H1 (cell line): ENCODE data around the gene MRPS2. TPM values are rescaled to one million over a fixed set of nuclear protein-coding genes. Genes with fewer than 3 reads are reported as not detected.

Experiments used
- CTCF ChIA-PET: fragments of 300-600 bp; sonication (Branson Sonifier 250); formaldehyde crosslinking; loops from one replicate; lab custom pipeline; 2021; ENCODE audit not compliant: partially characterized antibody; lab: Charles Lee
- POLR2A ChIA-PET: fragments of 300-600 bp; sonication (Branson Sonifier 250); formaldehyde crosslinking; loops from one replicate; lab custom pipeline; 2021; ENCODE audit warnings: inconsistent platforms; ENCODE audit not compliant: partially characterized antibody; lab: Charles Lee
- DNase-seq, 2 experiments: peaks; one replicate each; pipeline versions ENCODE4 v3.0.0 to v3.0.0-alpha.2; 2010 to 2022; ENCODE audit warnings: low spot score in 2 of 2, low read depth in 1 of 2, mixed read lengths in 1 of 2
- FAIRE-seq: peaks from 2 replicates; lab custom pipeline; 2011; peaks lifted over from hg19 to GRCh38; lab: Jason Lieb, UNC
- H2AFZ ChIP-seq: 2 replicates; pipeline ENCODE4 v1.8.1; 2012; ENCODE audit warnings: low read length, inconsistent platforms
- H2AK5ac ChIP-seq: 2 replicates; pipeline ENCODE4 v1.6.1; 2013; ENCODE audit warnings: low read depth, low read length
- H2BK120ac ChIP-seq: replicated peaks from 2 replicates; pipeline ENCODE3; 2013; ENCODE audit warnings: low read depth, low read length, inconsistent platforms
- H2BK12ac ChIP-seq: 2 replicates; pipeline ENCODE4 v1.6.1; 2013; ENCODE audit warnings: low read depth, low read length
- H2BK15ac ChIP-seq: 2 replicates; pipeline ENCODE4 v1.6.1; 2013; ENCODE audit warnings: low read length
- H2BK20ac ChIP-seq: 2 replicates; pipeline ENCODE4 v1.6.1; 2013; ENCODE audit warnings: low read length
- H2BK5ac ChIP-seq: 2 replicates; pipeline ENCODE4 v1.6.1; 2013; ENCODE audit warnings: low read depth, low read length
- H3K14ac ChIP-seq: 2 replicates; pipeline ENCODE4 v1.6.1; 2013; ENCODE audit warnings: inconsistent platforms; ENCODE audit not compliant: insufficient read length
- H3K18ac ChIP-seq: 2 replicates; pipeline ENCODE4 v1.6.1; 2013; ENCODE audit warnings: low read length; ENCODE audit errors: extremely low read depth
- H3K23ac ChIP-seq: 2 replicates; pipeline ENCODE4 v1.6.1; 2013; ENCODE audit warnings: inconsistent platforms; ENCODE audit not compliant: insufficient read length
- H3K23me2 ChIP-seq: 2 replicates; pipeline ENCODE4 v1.6.1; 2013; ENCODE audit warnings: low read depth, low read length
- H3K27ac ChIP-seq: 2 replicates; pipeline ENCODE4 v1.6.1; 2011; ENCODE audit warnings: low read depth, low read length, inconsistent platforms
- H3K27me3 ChIP-seq, 4 experiments: replicated peaks in 1 of 4; 1 replicate in 1 of 4; 2 replicates in 3 of 4; pipeline versions ENCODE4 v1.6.1 to v1.8.1; 2011 to 2013; ENCODE audit warnings: low read length in 3 of 4, mild to moderate bottlenecking in 3 of 4, inconsistent platforms in 2 of 4, mixed read lengths in 2 of 4, moderate library complexity in 1 of 4; ENCODE audit not compliant: control insufficient read depth in 3 of 4, insufficient read depth in 3 of 4; ENCODE audit errors: extremely low read depth in 1 of 4
- H3K36me3 ChIP-seq, 4 experiments: 2 replicates each; pipeline versions ENCODE4 v1.6.1 to v1.8.1; 2011 to 2013; ENCODE audit warnings: mild to moderate bottlenecking in 4 of 4, low read length in 3 of 4, moderate library complexity in 2 of 4, control low read depth in 1 of 4, inconsistent platforms in 1 of 4; ENCODE audit not compliant: insufficient read depth in 4 of 4, control insufficient read depth in 2 of 4
- H3K4ac ChIP-seq: replicated peaks from 2 replicates; pipeline ENCODE3; 2013; ENCODE audit warnings: low read length, low read depth, mixed read lengths, inconsistent platforms; ENCODE audit not compliant: insufficient read length
- H3K4me1 ChIP-seq, 4 experiments: replicated peaks in 1 of 4; 1 replicate in 1 of 4; 2 replicates in 3 of 4; pipeline versions ENCODE4 v1.6.1 to v1.8.1; 2011 to 2013; ENCODE audit warnings: low read length in 3 of 4, inconsistent platforms in 2 of 4, mixed read lengths in 1 of 4; ENCODE audit not compliant: insufficient read depth in 4 of 4, control insufficient read depth in 3 of 4
- H3K4me2 ChIP-seq, 2 experiments: 2 replicates each; pipeline versions ENCODE4 v1.6.1 to v1.8.1; 2011 to 2013; ENCODE audit warnings: low read depth in 2 of 2, low read length in 2 of 2, control low read depth in 1 of 2, inconsistent platforms in 1 of 2, mild to moderate bottlenecking in 1 of 2; ENCODE audit not compliant: insufficient read depth in 1 of 2
- H3K4me3 ChIP-seq, 4 experiments: fragments of 200-600, 300-600 bp in 1 of 4; sonication (generic), shearing (Covaris generic), sonication (Bioruptor Twin) in 1 of 4; 2 replicates each; pipeline versions ENCODE4 v1.5.1 to v1.8.1; 2011 to 2016; ENCODE audit warnings: low read length in 4 of 4, low read depth in 3 of 4, control low read depth in 2 of 4, inconsistent platforms in 2 of 4, mild to moderate bottlenecking in 2 of 4, mixed read lengths in 1 of 4, moderate library complexity in 1 of 4; ENCODE audit not compliant: insufficient read depth in 2 of 4; ENCODE audit errors: extremely low read depth in 1 of 4
- H3K56ac ChIP-seq: replicated peaks from 2 replicates; pipeline ENCODE3; 2013; ENCODE audit warnings: low read depth, mild to moderate bottlenecking, mixed read lengths, low read length, inconsistent platforms; ENCODE audit not compliant: insufficient read length
- H3K79me1 ChIP-seq: 2 replicates; pipeline ENCODE4 v1.6.1; 2013; ENCODE audit warnings: low read depth, low read length, control low read depth
- H3K79me2 ChIP-seq, 2 experiments: 2 replicates each; pipeline versions ENCODE4 v1.6.1 to v1.8.1; 2012 to 2013; ENCODE audit warnings: low read length in 2 of 2, mild to moderate bottlenecking in 2 of 2, inconsistent platforms in 1 of 2; ENCODE audit not compliant: insufficient read depth in 2 of 2, control insufficient read depth in 1 of 2
- H3K9ac ChIP-seq, 4 experiments: replicated peaks in 1 of 4; 1 replicate in 1 of 4; 2 replicates in 3 of 4; pipeline versions ENCODE4 v1.6.1 to v1.8.1; 2011 to 2013; ENCODE audit warnings: low read depth in 3 of 4, low read length in 3 of 4, control low read depth in 2 of 4, mild to moderate bottlenecking in 2 of 4, moderate library complexity in 2 of 4, inconsistent platforms in 1 of 4; ENCODE audit errors: extremely low read depth in 1 of 4
- H3K9me3 ChIP-seq, 2 experiments: 2 replicates each; pipeline versions ENCODE4 v1.6.1 to v1.8.1; 2012 to 2013; ENCODE audit warnings: mild to moderate bottlenecking in 2 of 2, moderate library complexity in 2 of 2, control low read depth in 1 of 2, inconsistent platforms in 1 of 2, low read depth in 1 of 2, low read length in 1 of 2, mixed read lengths in 1 of 2; ENCODE audit not compliant: insufficient read depth in 2 of 2
- H4K20me1 ChIP-seq, 2 experiments: replicated peaks in 1 of 2; 2 replicates each; pipeline versions ENCODE3 to v1.8.1; 2011 to 2013; ENCODE audit warnings: inconsistent platforms in 2 of 2, low read length in 2 of 2, mild to moderate bottlenecking in 1 of 2; ENCODE audit not compliant: insufficient read depth in 2 of 2, control insufficient read depth in 1 of 2
- H4K5ac ChIP-seq: 2 replicates; pipeline ENCODE4 v1.6.1; 2013; ENCODE audit warnings: low read length, low read depth, mixed read lengths, inconsistent platforms; ENCODE audit not compliant: insufficient read length
- H4K8ac ChIP-seq: 2 replicates; pipeline ENCODE4 v1.8.0; 2013; ENCODE audit warnings: mild to moderate bottlenecking, moderate library complexity, low read length, inconsistent platforms; ENCODE audit not compliant: insufficient read depth; ENCODE audit errors: extremely low read depth
- H4K91ac ChIP-seq: replicated peaks from 2 replicates; pipeline ENCODE3; 2013; ENCODE audit warnings: low read length, mixed read lengths, inconsistent platforms; ENCODE audit not compliant: insufficient read length
- ATF3 ChIP-seq: IDR thresholded peaks from 2 replicates; pipeline ENCODE4 v1.6.1; 2011; ENCODE audit warnings: low read depth, mild to moderate bottlenecking, low read length; ENCODE audit not compliant: insufficient read depth
- CHD1 ChIP-seq: IDR thresholded peaks from 2 replicates; pipeline ENCODE4 v1.6.1; 2012; ENCODE audit warnings: low read depth, low read length, improper control_type of control experiment
- CHD2 ChIP-seq: IDR thresholded peaks from 2 replicates; pipeline ENCODE4 v1.6.1; 2012; ENCODE audit warnings: low read length, improper control_type of control experiment
- GABPA ChIP-seq: IDR thresholded peaks from 2 replicates; pipeline ENCODE4 v1.6.1; 2011; ENCODE audit warnings: mild to moderate bottlenecking, low read length, moderate library complexity, borderline replicate concordance; ENCODE audit not compliant: insufficient read depth
- JUN ChIP-seq: IDR thresholded peaks from 2 replicates; pipeline ENCODE4 v1.6.1; 2011; ENCODE audit warnings: low read depth, mild to moderate bottlenecking, improper control_type of control experiment, low read length
- POLR2A ChIP-seq, 2 experiments: IDR thresholded peaks; 1 replicate in 1 of 2; 2 replicates in 1 of 2; pipeline ENCODE4 v1.6.1; 2011; ENCODE audit warnings: low read depth in 2 of 2, low read length in 2 of 2, mild to moderate bottlenecking in 2 of 2; ENCODE audit errors: control extremely low read depth in 1 of 2
- RAD21 ChIP-seq, 2 experiments: IDR thresholded peaks in 1 of 2; conservative IDR thresholded peaks in 1 of 2; 2 replicates each; pipeline ENCODE4 v1.6.1; 2011; ENCODE audit warnings: low read depth in 2 of 2, low read length in 2 of 2, improper control_type of control experiment in 1 of 2, inconsistent platforms in 1 of 2, mild to moderate bottlenecking in 1 of 2, moderate library complexity in 1 of 2
- SIN3A ChIP-seq, 2 experiments: IDR thresholded peaks in 1 of 2; conservative IDR thresholded peaks in 1 of 2; 2 replicates each; pipeline ENCODE4 v1.6.1; 2011 to 2012; ENCODE audit warnings: low read length in 2 of 2, improper control_type of control experiment in 1 of 2, low read depth in 1 of 2, mild to moderate bottlenecking in 1 of 2
- USF2 ChIP-seq: IDR thresholded peaks from 2 replicates; pipeline ENCODE4 v1.6.1; 2011; ENCODE audit warnings: low read length, improper control_type of control experiment
- YY1 ChIP-seq: IDR thresholded peaks from 2 replicates; pipeline ENCODE4 v1.6.1; 2011; ENCODE audit warnings: low read depth, mild to moderate bottlenecking, low read length
- WGBS, 2 experiments: shearing (Covaris generic) in 1 of 2; methylation state at CpG; one replicate each; pipeline versions ENCODE4 v1.1.6 to v1.1.7; 2013 to 2015; ENCODE audit warnings: low lambda C conversion rate in 2 of 2, mixed read lengths in 2 of 2, inconsistent platforms in 1 of 2, low coverage in 1 of 2, missing lambda C conversion rate in 1 of 2; ENCODE audit not compliant: insufficient replicate concordance in 2 of 2, insufficient coverage in 1 of 2, insufficient read length in 1 of 2; ENCODE audit errors: extremely low coverage in 1 of 2, missing lambda C conversion rate in 1 of 2; 5-methylcytosine and 5-hydroxymethylcytosine counted together
- polyA plus RNA-seq, 7 experiments: library from polyadenylated mRNA; depleted of rRNA in 3 of 7; stranded (reverse) in 5 of 7; unstranded in 2 of 7; fragments of >200 nt in 5 of 7; fragments of 200-250 nt in 2 of 7; gene quantifications; 1 replicate in 5 of 7; 2 replicates in 1 of 7; 4 replicates in 1 of 7; pipeline versions ENCODE4 v1.2.1 to v1.2.3, GENCODE V29; 2011 to 2013; ENCODE audit warnings: missing spikeins in 2 of 7, mixed read lengths in 2 of 7
- total RNA-seq: library from RNA; stranded (reverse); fragmentation: NEBNext Ultra II Directional; extraction: Animal tissue kit (Norgen Biotek cat#: 25700); gene quantifications from 2 replicates; pipeline ENCODE4 v1.2.1, GENCODE V29; 2021

MRPS2 gene
- total and polyA plus RNA-seq, 2 of the 8 experiments (the other 6 are each of a cell fraction or from before 2014, with no cell fraction given): 78.6 to 476 TPM

- CTCF ChIA-PET: interaction anchor here (1.0 to 7.0 kb wide), 8 partner anchors 9 to 132 kb away, joined by 3 to 47 read pairs (median 3); partner anchors contain the start of gene MRPS2
Measured at GRCh38 chr9:135473972-135474543, 26.4 kb upstream of the MRPS2 start.

More at GRCh38 chr9:135473972-135474543, 26.4 kb upstream of the MRPS2 start:
- Histone ChIP-seq H2AK5ac (no peak overlapping the region), H3K4me1 (peaks cover 3 to 14% (median 8%) of the 10 kb centered on the region in 4 experiments), H3K79me2 (no peaks in the 10 kb centered on the region), H3K4me3 (no peak overlapping the region), H2BK120ac (no peak overlapping the region), H3K23me2 (peaks cover 2% of the 10 kb centered on the region; the same call in 1 of the 2 replicates), H3K27me3 (no peaks in the 10 kb centered on the region), H3K27ac (no peak overlapping the region), H3K18ac (no peak overlapping the region), H3K56ac (no peak overlapping the region), H4K5ac (no peak overlapping the region)
- POLR2A ChIA-PET: interaction anchor here (0.9 kb wide), 1 partner anchor 15 kb away, joined by 3 read pairs; no protein-coding TSS in a partner anchor
- TF ChIP-seq RAD21 (IDR thresholded peaks at IDR 0.05 in 1 of 2, conservative IDR thresholded peaks at IDR 0.05 in 1 of 2; ENCODE audit: low read depth in 2 of 2, low read length in 2 of 2): no peak
- no peak for TF ChIP-seq POLR2A (IDR thresholded peaks at IDR 0.05; ENCODE audit: control extremely low read depth in 1 of 2, low read depth in 2 of 2, low read length in 2 of 2)
- TF ChIP-seq CHD2: no peak
- no peak for TF ChIP-seq JUN
- TF ChIP-seq SIN3A (conservative IDR thresholded peaks at IDR 0.05 in 1 of 2, IDR thresholded peaks at IDR 0.05 in 1 of 2; ENCODE audit: low read depth in 1 of 2, low read length in 2 of 2): no peak
- TF ChIP-seq CHD1: no peak
- no peak for TF ChIP-seq GABPA
- TF ChIP-seq YY1: no peak
- no peak for TF ChIP-seq ATF3
- no peak for TF ChIP-seq USF2
- TF ChIP-seq, all 59 proteins: peak for 0
- FAIRE-seq (no peak), DNase-seq (no peak)
- no peak overlapping the region for H3K4ac ChIP-seq
- no peaks in the 10 kb centered on the region for H3K9me3 ChIP-seq
- H4K91ac ChIP-seq: no peak overlapping the region
- WGBS, 2 experiments: 88% methylated on average over 11 of the region's 12 CpGs; no CpG with 5 or more reads in 1 of the 2 experiments
- H2BK20ac ChIP-seq: no peak overlapping the region
- no peaks in the 10 kb centered on the region; the same call in 1 of the 2 replicates for H3K79me1 ChIP-seq
- H4K20me1 ChIP-seq: peaks cover 0 to 2% of the 10 kb centered on the region in 2 experiments
- H3K14ac ChIP-seq: no peak overlapping the region
- no peak overlapping the region for H2BK5ac ChIP-seq
- H3K36me3 ChIP-seq: no peaks in the 10 kb centered on the region
- no peak overlapping the region for H3K4me2 ChIP-seq
- no peak overlapping the region for H2BK12ac ChIP-seq
- H2AFZ ChIP-seq: no peak overlapping the region
- H3K9ac ChIP-seq: no peak overlapping the region
- H3K23ac ChIP-seq: no peak overlapping the region
- H4K8ac ChIP-seq: peak overlapping the region; percentile 71; the same call in 1 of the 2 replicates
- H2BK15ac ChIP-seq: no peak overlapping the region
